ENCODE data around the gene TRIM71. TPM values are rescaled to one million over a fixed set of nuclear protein-coding genes. Genes with fewer than 3 reads are reported as not detected.

Gene TRIM71
- total RNA-seq, 3 donors from 2014 or later: not detected

DNA sequence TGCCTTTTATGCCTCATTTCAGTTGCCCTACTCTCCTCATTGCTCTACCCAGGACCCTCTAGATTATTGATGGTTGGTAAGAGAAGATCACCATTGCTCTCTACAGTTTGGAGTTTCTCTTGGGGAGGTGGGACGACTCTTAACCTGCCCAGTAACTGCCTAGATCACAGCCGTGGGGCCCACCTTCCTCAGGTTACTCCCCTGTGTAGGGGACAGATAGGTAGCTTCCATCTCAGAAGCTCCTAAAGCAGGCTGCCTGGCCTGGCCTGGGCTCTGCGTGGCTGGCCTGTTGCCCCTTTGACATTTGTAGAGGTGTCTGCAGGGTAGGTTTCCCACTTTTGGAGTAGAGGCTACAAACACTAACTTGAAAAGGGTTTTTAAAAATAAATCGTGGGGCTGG, 42.7 kb downstream of the TRIM71 start:
- DNase-seq (no peak), ATAC-seq (no peak)
- TF ChIP-seq, protein P1, sequence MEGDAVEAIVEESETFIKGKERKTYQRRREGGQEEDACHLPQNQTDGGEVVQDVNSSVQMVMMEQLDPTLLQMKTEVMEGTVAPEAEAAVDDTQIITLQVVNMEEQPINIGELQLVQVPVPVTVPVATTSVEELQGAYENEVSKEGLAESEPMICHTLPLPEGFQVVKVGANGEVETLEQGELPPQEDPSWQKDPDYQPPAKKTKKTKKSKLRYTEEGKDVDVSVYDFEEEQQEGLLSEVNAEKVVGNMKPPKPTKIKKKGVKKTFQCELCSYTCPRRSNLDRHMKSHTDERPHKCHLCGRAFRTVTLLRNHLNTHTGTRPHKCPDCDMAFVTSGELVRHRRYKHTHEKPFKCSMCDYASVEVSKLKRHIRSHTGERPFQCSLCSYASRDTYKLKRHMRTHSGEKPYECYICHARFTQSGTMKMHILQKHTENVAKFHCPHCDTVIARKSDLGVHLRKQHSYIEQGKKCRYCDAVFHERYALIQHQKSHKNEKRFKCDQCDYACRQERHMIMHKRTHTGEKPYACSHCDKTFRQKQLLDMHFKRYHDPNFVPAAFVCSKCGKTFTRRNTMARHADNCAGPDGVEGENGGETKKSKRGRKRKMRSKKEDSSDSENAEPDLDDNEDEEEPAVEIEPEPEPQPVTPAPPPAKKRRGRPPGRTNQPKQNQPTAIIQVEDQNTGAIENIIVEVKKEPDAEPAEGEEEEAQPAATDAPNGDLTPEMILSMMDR (IDR thresholded peaks at IDR 0.05): no peak
- intact Hi-C loops (cut with DNase I, micrococcal nuclease): no loop called here
- Histone ChIP-seq H3K36me3 (ENCODE audit: low read depth) (no peaks in the 10 kb centered on the region), H3K4me3 (no peak overlapping the region), H3K9me3 (no peaks in the 10 kb centered on the region), H3K4me1 (ENCODE audit: low read depth) (no peaks in the 10 kb centered on the region)

DNA sequence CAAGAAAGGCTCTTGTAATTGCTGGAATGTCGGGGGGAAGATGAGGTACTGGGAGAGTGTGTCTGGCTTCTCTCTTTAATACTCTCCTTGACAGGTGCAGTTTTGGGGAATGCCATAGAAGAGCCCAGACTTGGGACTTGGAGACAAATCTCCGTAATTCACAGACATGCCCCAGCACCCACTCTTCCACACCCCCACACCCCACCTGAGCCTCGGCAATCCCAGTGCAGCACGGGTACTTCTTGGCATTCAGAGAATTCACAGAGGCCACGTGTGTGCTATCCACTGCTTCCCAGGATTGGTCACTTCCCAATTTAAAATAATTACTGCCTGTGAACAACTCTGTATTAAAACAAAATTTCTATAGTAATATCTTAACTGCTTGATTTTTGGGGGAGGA, 43.9 kb downstream of the TRIM71 start:
- intact Hi-C loops (cut with DNase I, micrococcal nuclease): no loop called here
- H3K4me3 ChIP-seq: no peak overlapping the region
- H3K36me3 ChIP-seq (ENCODE audit: low read depth): no peaks in the 10 kb centered on the region
- TF ChIP-seq, protein P1 (IDR thresholded peaks at IDR 0.05): no peak
- no peaks in the 10 kb centered on the region for H3K9me3 ChIP-seq
- H3K4me1 ChIP-seq (ENCODE audit: low read depth): no peaks in the 10 kb centered on the region
- DNase-seq (no peak), ATAC-seq (no peak)

DNA sequence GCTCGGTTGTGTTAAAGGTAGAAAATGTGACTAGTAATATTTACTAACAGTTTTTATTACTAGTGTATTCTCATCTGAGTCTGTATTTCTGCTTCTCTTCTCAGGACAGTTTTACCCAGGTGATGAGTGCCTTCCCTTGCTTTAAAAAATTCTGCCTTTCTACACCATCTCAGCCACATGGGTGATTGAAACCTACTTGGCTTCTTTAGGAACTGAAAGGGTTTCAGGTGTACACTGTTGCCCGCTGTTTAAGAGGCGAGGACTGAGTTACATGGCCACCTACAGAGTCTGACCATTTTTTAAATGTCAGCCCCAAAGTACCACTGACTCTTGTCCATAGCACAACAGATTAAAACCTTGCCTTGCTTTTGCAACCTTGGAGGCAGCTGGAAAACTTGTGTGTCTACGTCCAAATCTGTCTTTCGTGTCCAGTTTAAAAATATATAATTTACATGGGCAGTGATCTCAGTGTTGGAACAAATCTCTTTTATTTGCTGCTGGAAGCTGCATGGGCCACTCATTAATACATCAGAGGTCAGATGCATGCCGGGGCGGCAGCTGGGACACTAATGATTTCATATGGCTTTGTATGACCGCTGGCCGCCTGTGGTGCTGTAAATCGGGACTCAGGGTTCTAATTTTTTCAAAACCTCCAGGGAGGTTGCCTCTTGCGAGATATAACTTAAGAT, 44.6 kb downstream of the TRIM71 start:
- no peaks in the 10 kb centered on the region for H3K4me1 ChIP-seq (ENCODE audit: low read depth)
- TF ChIP-seq, protein P1 (IDR thresholded peaks at IDR 0.05): no peak
- ATAC-seq: no peak
- no peaks in the 10 kb centered on the region for H3K9me3 ChIP-seq
- no peak overlapping the region for H3K4me3 ChIP-seq
- no peak for DNase-seq
- H3K36me3 ChIP-seq (ENCODE audit: low read depth): no peaks in the 10 kb centered on the region
- intact Hi-C loops (cut with DNase I, micrococcal nuclease): no loop called here

DNA sequence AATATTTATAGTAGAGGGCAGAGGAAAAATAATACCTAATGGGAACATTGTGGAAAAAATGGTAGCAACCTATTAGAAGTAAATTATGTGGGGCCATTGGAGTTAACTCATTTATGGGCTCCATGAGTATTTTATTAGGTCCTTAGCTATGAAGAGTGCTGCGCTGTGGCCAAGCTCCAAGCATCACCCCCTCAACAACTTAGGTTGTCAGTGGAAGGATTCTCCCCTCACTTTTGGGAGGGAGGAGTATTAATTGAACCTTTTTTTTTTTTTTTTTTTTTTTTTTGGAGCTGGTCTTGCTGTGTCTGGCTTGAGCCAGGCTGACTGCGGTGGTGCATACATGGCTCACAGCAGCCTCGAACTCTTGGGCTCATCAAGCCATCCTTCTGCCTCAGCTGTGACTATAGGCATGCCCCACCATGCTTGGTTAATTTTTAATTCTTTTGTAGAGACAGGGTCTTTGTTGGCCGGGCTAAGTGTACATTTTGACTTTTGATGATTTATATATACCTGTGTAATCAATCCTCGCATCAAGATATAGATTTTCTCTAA, 45.2 kb downstream of the TRIM71 start:
- intact Hi-C loops (cut with DNase I, micrococcal nuclease): no loop called here
- H3K36me3 ChIP-seq (ENCODE audit: low read depth): no peaks in the 10 kb centered on the region
- H3K4me3 ChIP-seq: no peak overlapping the region
- H3K4me1 ChIP-seq (ENCODE audit: low read depth): no peaks in the 10 kb centered on the region
- no peak for ATAC-seq
- TF ChIP-seq, protein P1 (IDR thresholded peaks at IDR 0.05): no peak
- no peaks in the 10 kb centered on the region for H3K9me3 ChIP-seq
- no peak for DNase-seq

DNA sequence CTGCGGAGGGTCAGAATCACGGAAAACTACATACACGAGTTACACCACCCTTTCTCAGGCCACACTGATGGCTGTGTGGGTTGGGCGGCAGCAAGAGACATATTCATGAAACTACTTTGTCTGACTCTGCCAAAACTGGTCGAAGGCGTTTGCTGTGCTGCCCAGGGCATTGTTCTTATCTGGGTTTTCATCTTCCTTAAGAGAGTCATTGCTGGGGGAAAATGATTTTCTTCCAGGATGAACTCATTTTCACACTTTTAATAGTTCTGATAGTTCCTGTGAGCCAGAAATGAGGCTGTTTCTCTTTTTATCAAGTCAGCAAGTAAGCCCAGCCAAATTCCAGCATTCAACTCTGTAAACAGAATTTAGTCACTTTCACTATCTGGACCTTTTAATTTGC, 47.6 kb downstream of the TRIM71 start:
- H3K4me3 ChIP-seq: no peak overlapping the region
- H3K36me3 ChIP-seq (ENCODE audit: low read depth): no peaks in the 10 kb centered on the region
- DNase-seq (no peak), ATAC-seq (no peak)
- H3K9me3 ChIP-seq: no peaks in the 10 kb centered on the region
- TF ChIP-seq, protein P1 (IDR thresholded peaks at IDR 0.05): no peak
- H3K4me1 ChIP-seq (ENCODE audit: low read depth): no peaks in the 10 kb centered on the region
- intact Hi-C loops (cut with DNase I, micrococcal nuclease): no loop called here

Measured in mucosa of descending colon (tissue), 3 donors.